IPS-18c (cell line): Measurements from ENCODE around the gene JAZF1.
A peak's percentile ranks its signal among the peaks of the same experiment; 100 is the strongest.

Experiments used
- H3K4me3 ChIP-seq: 2 replicates; pipeline ENCODE4 v1.7.0; 2013; ENCODE audit warnings: low read depth, mild to moderate bottlenecking, low read length, moderate library complexity; ENCODE audit not compliant: insufficient read depth
- H3K9me3 ChIP-seq: one replicate; pipeline ENCODE4 v1.6.1; 2013; ENCODE audit warnings: mild to moderate bottlenecking, low read length, moderate library complexity; ENCODE audit not compliant: control insufficient read depth, insufficient read depth

The JAZF1 gene

DNA sequence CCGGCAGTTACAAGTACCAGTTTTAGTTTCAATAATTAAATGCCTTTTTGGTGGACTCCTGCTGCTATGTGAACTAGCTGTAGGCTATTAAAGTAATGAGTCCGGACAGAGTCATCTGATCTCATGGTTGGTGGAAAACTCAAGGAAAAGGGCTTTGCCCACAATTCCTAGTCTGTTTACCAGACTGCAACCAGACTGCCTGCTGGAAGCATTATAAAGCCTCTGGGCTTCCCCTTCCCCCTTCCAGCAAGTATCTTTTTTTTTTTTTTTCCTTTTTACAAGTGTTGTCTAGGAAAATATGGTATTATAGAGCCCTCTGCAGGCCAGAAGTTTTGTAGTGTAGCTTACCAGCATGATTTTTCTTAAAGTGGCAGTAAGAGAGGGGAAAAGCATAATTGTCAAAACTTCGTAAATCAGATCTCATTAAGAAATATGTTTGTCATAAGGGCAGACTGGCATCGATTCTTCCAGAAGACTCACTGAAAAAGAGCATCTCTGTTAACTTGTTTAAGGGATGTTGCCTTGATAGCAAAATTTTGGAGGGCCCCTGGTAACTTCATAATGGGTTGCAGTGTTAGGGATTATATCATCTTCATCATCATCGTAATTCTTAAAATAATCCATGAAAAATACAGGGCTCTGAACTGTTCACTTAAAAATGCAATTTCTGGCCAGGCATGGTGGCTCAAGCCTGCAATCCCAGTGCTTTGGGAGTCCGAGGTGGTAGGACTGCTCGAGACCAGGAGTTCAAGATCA, 259.3 kb downstream of the JAZF1 start:
- Histone ChIP-seq H3K9me3 (no peaks in the 10 kb centered on the region), H3K4me3 (no peak overlapping the region)

DNA sequence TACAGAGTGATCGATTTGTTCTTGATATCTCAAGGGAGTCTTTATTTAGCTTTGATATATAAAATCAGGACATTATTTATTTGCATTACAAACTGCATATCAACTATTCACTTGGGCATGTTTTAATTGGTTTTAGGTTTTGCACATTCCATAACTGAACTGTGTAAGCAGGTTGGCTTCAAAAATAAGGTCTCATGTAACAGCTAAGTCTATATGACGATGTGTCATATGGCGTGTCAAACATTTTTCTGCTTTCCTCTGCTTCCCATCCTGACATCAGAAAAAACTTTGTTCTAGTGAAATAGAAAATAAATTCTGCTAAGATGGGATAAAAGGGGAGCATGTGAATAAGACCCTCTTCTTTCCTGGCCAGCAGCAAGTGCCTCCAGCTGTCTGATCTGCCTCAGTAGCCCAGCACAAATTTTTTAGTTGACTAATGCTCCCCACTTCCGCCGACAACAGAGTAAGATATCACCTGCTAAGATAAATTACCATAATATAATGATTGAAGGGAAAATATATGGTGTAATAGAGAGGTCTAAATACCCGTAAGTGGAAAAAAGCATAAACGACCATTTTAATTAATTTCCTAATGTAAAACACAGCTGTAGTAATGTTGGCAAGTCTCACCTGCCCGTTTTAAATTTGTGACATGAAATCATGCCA, 260.2 kb downstream of the JAZF1 start:
- no peak overlapping the region for H3K4me3 ChIP-seq
- no peaks in the 10 kb centered on the region for H3K9me3 ChIP-seq

GRCh38 chr7:27918503-27918902, 262.1 kb downstream of the JAZF1 start:
- H3K9me3 ChIP-seq, result no peaks in the 10 kb centered on the region

GRCh38 chr7:27917774-27918314, 262.8 kb downstream of the JAZF1 start:
- Histone ChIP-seq H3K9me3 (no peaks in the 10 kb centered on the region), H3K4me3 (no peak overlapping the region)

More at GRCh38 chr7:27918503-27918902, 262.1 kb downstream of the JAZF1 start:
- H3K4me3 ChIP-seq, result no peak overlapping the region

GRCh38 chr7:27917119-27917518, 263.5 kb downstream of the JAZF1 start:
- Histone ChIP-seq H3K9me3 (no peaks in the 10 kb centered on the region), H3K4me3 (no peak overlapping the region)

DNA sequence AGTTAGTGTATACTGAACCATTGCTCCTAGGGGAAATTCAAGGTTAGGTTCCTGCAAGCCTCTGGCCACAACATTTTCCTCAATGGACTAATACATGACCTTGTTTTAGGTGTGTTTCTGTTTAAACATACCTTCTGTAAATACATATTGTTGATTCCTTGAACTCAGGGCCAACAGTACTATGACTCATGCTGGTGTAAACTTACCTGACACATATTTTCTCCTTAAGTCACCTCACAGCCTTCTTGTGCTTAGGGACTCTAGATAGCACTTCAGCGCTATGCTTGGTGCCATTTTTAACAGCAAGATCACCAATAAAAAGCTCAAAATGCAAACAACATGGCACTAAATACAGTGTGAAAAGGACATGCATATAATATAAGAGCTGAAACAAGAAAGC, 264.2 kb downstream of the JAZF1 start:
- H3K9me3 ChIP-seq, result no peaks in the 10 kb centered on the region
- no peak overlapping the region for H3K4me3 ChIP-seq

DNA sequence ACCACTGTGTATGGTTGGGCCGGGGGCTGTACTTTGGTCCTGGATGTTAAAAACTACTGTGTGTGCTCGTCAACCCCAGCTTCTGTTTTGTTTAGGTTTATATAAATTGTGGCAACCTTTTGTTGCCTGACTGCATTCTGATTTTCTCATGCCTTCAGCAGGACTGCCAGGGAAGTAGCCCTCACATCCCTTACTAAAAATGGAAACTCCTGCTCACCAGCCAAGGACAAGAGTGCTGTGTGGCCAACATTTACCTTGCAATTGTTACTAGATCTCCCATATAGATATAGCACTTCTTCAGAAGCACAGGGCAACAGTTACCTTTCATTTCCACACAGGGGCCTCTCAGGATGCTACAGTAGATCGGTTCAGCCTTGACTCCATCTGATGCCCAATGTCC, 266.2 kb downstream of the JAZF1 start:
- no peak overlapping the region for H3K4me3 ChIP-seq
- H3K9me3 ChIP-seq, result no peaks in the 10 kb centered on the region

DNA sequence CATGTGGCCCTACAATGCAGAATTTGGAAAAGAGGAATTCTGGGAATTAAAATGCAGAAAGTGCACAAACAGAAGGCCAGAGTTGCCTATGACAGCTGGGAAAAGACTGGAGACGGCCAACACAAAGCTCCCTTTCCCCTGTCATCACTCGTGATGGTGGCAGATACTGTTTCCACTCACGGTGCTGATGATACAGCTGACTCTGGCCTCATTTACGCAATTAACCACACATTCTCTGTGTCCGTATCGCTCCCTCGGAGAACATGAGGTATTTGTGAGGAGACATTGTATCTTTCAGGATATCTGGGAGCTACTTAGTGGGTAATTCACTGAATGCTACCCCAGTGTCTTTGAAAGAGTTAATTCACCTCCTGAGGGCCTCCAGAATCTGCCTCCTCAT, 267.8 kb downstream of the JAZF1 start:
- Histone ChIP-seq H3K9me3 (no peaks in the 10 kb centered on the region), H3K4me3 (no peak overlapping the region)

GRCh38 chr7:27911920-27912319, 268.7 kb downstream of the JAZF1 start:
- Histone ChIP-seq H3K9me3 (no peaks in the 10 kb centered on the region), H3K4me3 (no peak overlapping the region)

DNA sequence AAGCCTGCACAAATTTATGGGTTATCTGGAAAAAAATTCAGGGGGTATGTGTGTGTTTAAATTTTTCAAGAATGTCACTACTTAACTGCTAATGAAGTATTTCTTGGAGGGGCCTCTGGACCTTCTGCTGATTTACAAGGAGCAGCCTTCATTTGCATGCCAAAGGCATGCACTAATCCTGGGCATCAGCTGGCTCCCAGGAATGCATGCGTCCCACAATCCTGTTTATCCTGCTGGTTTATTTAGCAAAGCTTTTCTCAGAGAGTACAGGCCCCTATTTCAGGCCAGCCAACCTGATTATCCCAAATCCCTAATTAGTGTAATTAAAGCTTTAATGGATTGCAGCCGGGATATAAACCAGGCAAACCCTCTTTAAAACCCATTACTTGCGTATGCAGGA, 270.3 kb downstream of the JAZF1 start:
- Histone ChIP-seq H3K4me3 (peak overlapping the region; percentile 21; the same call in 1 of the 2 replicates), H3K9me3 (no peaks in the 10 kb centered on the region)

- no peaks in the 10 kb centered on the region for H3K9me3 ChIP-seq
- no peak overlapping the region for H3K4me3 ChIP-seq
These were observed 271.9 kb downstream of the JAZF1 start for GRCh38 chr7:27908534-27909165.

DNA sequence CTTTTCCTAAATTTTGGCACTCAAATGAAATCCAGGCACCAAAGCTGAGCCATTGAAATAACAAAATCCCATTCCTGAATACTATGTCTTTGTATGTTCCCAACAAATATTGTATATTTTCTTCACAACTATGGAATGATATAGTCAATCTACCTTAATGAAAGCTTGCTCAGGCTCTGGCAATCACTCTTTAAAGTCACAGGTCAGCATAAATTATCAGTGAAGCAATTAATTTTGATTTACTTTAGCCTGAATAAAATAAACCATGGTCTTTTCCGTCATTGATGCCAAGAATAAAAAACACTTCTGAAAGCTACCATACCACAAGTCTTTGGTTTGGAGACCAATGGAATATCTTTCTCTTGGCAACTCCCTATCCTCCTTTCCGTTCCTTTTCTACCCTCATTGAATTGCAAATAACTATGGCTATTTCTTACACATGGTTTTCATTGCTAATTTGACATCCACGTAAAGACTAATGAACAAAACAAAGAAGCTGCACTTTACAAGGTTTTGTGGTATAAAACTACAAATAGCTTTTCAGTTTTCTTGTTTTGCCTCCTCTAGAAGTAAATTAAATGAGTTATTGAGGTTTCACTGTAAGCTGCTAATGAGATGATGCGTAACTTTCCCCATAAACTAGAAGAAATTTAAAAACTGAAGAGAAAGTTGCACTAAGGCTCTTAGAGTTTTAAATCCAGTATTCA, 274.1 kb downstream of the JAZF1 start:
- no peaks in the 10 kb centered on the region for H3K9me3 ChIP-seq
- no peak overlapping the region for H3K4me3 ChIP-seq

DNA sequence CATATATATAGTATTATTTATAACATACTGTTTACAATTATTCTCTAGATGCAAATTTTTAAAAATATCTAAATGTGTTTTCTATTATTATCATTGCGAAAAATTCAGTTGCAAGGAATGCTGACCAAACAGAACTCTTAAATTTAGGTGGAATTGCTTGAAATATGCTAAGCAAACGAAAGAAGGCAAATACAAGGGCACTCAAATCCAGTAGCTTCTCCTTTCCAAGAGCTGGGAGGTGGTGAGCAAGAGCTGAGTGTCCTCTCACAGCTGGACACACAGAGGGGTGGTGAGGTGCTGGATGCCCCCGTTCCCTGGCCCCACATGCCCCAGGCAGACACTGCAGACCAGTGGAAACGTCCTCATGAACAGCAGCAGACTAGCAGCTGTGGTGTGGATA, 274.6 kb downstream of the JAZF1 start:
- H3K4me3 ChIP-seq, result no peak overlapping the region
- no peaks in the 10 kb centered on the region for H3K9me3 ChIP-seq

GRCh38 chr7:27901028-27901760, 279.4 kb downstream of the JAZF1 start:
- H3K9me3 ChIP-seq, result no peaks in the 10 kb centered on the region
- H3K4me3 ChIP-seq, result no peak overlapping the region

DNA sequence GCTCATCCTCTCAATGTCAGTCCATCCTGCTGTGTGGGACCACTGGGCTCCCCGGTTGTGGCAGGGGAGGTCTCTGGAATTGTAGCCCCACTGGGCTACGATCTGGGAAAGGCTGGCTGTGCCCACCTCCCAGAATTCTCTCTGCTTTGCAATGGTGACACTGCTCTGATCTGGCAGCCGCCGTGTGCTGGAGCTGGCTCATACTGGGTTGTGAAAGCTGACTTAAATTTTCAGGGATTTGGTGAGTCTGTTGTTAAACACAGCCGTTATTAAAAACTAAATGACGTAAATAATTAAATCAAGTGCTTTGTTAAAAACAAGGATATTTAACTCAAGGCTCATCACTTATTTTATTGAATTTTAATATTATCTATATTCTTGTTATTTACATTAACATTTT, 280.6 kb downstream of the JAZF1 start:
- H3K4me3 ChIP-seq, result no peak overlapping the region

GRCh38 chr7:27899601-27900000, 281.0 kb downstream of the JAZF1 start:
- no peak overlapping the region for H3K4me3 ChIP-seq
- H3K9me3 ChIP-seq, result no peaks in the 10 kb centered on the region

More for the DNA sequence above, 280.6 kb downstream of the JAZF1 start:
- H3K9me3 ChIP-seq, result no peaks in the 10 kb centered on the region

- H3K4me3 ChIP-seq, result no peak overlapping the region
- H3K9me3 ChIP-seq, result no peaks in the 10 kb centered on the region
These were observed 283.2 kb downstream of the JAZF1 start for GRCh38 chr7:27897441-27897847.
